Activated CD8-positive, alpha-beta memory T cell treated with anti-CD3 and anti-CD28 coated beads, Interleukin-2, amount 50 U/mL, for 24 hours (primary cell): ENCODE measurements around the gene KISS1R.
"Not testable (repeated sequence)": the region's sequence is repeated elsewhere in the genome, so short reads cannot be mapped to it uniquely, and the experiment has no call there.

Source experiments
- DNase-seq: peaks from one replicate; pipeline ENCODE4 v3.0.0-alpha.2; 2020; ENCODE audit errors: extremely low read depth

Gene KISS1R

DNA sequence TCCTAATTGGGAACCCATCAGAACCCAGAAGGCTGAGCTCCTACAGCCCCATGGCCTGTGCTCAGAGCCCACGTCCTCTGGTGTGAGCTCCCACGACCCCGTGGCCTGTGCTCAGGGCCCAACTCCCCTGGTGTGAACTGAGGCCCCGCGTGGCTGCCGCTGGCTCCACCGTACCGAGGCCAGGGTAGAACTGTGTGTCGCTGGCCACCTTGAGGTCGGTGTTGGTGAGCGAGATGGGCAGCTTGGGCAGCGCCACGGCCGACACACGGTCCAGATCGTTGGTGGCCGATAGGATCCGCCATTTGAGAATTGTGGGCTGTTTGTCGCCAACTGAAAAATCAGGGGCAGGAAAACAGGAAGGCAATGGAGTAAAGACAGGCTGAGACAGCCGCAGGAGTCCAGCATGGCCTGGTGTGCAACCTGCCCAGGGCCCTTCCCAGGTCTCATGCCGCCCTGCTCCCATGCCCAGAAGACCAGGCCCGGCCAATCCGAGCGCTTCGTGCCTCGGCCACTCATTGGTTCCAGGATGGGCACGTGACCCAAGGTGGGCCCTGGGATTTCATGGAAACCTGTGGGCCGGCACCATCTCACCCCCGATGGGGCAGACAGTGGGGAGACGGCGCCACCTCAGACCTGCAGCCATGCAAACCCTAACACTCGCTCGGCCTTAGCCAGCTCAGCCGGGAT is 35.6 kb upstream of the KISS1R start:
- no peak for DNase-seq

DNA sequence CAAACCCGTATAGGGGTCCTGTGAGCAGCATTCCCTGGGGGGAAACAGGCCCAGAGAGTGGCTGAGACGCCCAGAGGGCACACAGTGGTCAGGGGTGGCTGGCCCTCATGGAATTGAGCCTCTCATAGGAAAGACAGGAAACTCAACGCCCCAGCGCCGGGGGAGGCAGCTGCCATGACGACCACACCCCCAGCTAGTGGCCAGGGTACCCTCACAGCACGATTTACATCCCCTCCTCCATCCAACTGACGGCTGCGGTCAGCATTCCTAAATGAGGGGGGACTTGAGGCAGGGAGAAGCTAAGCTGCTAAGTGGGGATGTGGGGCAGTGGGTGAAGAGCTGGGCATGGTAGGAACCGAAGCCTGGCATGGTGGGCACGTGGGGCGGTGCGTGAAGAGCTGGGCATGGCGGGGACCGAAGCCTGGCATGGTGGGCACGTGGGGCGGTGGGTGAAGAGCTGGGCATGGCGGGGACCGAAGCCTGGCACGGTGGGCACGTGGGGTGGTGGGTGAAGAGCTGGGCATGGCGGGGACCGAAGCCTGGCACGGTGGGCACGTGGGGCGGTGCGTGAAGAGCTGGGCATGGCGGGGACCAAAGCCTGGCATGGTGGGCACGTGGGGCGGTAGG is 34.1 kb upstream of the KISS1R start:
- DNase-seq: no peak

DNA sequence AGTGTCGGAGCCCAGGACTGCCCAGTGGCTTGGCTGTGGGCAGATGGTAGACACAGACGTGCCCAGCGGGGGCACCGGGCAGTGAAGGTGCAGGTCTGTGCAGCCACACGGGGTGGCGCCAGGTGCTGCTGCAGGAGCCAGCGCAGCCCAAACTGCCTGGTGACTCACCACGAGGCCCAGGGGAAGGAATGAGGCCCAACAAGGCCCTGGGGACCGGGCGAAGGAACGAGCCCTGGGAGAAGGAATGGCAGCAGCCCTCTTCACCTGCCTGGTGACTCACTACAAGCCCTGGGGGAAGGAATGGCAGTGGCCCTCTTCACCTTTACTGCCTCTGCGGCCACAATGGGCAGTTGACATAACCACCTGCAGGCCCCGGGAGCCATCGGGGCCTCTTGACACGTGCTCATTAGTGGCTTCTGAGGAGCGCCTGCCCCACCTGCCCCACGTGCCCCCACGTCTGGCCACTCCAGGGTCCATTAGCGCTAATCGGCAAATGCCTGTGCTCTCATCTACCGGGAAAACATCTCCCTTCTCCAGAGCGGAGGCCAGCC is 33.4 kb upstream of the KISS1R start:
- DNase-seq: no peak

DNA sequence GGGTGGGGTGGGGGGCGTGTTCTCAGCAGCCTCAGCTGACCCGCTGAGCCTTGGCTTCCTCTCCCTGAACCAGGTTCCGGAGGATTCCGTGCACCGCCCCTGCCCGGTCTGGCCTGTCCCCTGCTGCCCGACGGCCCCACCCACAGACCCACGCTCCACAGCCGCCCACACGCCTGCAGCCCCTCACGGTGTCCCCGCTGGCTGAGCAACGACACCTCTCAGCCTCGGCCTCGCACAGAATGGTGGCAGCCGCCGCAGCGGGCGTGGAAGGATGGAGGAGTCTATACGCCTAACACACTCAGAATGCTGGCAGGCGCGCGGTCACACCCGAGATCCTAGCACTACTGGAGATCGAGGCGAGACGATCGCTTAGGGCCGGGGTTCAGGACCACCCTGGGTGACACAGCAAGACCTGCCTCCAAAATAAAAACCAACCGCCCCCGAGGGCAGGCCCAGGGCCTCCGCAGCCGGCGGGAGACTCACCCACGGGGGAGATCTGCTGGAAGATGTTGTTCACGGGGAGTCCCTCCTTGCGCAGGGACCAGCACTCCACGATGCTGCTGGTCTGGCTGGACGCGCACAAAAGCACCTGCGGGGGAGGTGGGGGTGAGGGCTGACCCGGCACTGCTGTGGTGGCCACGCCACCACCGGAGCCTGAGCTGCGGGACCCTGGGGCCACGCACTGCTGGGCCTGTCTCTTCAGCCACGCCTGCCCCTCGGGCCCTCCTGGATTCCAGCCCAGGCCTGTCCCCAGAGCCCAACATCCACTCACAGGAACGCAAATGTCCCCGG is 32.5 kb upstream of the KISS1R start:
- no peak for DNase-seq

DNA sequence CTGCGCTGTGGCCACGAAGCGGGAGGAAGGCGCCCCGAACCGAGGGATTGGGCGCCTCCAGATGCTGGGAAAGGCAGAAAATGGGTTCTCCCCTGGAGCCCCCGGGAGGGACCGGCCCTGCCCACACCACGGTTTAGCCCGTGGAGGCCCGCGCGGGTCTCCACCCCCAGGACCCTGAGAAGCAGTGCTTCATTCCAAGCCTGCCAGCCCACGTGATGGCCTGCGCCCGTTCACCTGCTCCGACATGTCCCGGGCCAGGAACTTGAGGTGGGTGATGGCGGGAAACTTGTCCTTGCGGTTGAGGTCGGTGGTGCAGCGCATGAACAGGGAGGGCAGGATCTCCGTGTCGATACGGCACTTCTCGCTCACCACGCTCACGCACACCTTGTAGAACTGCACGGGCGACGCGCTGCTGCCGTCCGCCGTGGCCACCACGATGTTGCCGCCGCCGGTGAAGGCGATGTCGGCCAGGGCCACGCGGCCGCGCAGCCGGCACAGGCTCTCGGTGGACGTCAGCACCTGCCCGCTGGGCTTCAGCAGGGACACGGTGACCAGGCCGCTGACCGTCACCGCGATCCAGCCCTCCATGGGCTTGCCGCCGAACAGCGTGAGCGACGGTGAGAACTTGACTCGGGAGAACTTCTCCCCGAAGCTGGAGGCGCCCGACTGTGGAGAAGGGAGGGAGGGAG is 31.5 kb upstream of the KISS1R start:
- no peak for DNase-seq

DNA sequence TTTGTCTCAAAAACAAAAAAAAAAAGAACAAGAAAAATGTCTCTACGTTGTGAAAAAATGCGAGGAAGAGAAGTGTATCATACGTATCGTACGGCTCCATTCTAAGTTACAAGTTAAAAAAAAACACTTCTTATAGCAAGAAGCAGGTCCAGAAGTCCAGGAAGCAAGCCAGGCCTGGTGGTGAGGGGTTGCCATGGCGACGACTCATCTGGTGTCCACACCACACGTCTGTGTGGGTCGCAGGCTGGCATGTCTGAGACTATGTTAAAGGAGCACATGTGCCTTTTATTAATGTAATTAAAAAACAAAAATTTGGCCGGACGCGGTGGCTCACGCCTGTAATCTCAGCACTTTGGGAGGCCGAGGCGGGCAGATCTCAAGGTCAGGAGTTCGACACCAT is 30.1 kb upstream of the KISS1R start:
- DNase-seq: no peak

DNA sequence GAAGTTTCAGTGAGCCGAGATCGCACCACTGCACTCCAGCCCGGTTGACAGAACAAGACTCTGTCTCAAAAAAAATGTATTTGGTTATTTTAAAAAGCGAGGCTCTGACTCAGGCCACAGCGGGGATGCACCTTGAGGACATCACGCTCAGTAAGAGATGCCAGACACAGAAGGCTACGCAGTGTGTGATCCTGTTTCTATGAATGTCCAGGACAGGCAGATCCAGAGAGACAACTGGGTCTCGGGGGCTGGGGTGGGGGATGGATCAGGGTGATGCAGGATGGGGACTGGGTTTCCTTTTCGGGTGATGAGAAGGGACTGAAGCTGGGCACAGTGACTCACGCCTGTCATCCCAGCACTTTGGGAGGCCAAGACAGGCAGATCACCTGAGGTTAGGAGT is 29.5 kb upstream of the KISS1R start:
- DNase-seq: no peak

DNA sequence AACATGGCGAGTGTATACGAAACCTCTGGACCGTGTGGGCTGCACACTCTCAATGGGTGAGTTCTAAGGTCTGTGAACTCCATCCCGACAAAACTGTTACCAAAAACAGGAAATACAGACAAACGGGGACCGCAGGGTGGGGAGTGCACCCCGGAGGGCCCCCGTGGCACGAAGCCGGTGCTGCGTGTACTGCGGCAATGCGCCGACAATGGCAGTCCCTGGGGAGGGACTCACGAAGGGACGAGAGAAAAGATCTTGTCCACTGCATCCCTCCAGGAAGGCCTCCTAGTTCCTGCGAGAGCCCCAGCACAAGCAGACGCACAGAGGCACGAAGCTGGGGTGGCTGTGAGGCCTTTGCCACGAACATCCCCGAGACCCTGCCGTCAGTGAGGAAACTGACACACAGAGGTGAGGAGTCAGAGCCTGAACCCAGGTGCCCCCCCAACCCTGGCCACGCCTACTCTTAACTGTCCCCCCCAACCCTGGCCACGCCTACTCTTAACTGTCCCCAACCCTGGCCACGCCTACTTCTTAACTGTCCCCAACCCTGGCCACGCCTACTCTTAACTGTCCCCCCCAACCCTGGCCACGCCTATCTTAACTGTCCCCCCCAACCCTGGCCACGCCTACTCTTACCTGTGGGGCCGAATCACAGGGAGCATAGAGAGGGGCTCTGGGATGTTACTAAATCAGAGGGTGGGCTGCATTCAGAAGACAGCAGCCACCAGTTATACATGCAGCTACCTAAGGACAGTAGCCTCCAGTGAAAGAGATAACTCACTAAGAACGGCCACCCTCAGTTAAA is 28.4 kb upstream of the KISS1R start:
- no peak for DNase-seq

DNA sequence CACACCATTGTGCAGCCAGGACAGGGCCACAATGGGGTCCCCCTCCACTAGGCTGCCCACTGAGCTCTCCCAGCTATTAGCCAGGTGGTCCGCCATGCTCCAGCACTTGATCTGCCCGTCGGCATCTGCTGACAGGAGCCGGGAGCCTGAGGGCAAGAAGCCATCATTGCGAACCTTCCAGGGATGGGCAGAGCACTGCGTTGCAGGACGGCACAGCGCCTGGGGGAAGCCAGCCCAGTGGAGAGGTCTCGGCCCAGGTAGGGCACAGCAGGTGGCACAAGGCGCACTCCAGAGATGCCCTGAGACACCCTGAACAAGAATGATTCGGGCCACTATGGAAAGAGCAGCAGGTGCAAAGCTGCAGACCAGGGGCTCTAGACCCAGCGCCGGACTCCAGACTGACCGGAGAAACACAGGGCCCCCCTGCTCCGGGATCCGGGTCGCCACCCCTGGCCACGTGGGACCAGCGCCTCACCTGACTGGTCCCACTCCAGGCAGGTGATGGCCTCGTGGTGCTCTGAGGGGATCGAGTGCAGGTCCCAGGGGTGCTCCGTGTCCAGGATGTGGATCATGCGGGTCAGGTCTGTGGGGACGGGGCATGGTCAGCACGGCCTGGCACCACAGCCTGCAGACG is 27.4 kb upstream of the KISS1R start:
- DNase-seq: no peak

DNA sequence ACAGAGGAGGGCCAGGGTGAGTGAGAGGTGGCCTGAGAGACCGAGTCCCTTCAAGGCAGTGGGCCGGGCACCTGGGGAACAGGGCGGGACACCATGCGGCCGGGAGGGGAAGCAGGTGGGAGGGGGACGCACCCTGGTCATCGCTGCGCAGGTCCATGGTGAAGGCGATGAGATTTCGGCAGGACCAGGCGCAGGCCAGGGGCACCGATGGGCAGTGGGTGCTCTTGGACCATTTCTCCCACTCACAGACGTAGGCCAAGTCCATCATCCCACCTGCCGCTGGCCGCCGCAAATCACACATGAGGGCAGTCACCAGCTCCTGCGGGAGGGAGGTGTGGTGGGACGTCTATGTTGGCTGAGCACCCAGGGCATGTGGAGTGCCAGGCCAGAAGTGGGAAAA is 26.3 kb upstream of the KISS1R start:
- no peak for DNase-seq

DNA sequence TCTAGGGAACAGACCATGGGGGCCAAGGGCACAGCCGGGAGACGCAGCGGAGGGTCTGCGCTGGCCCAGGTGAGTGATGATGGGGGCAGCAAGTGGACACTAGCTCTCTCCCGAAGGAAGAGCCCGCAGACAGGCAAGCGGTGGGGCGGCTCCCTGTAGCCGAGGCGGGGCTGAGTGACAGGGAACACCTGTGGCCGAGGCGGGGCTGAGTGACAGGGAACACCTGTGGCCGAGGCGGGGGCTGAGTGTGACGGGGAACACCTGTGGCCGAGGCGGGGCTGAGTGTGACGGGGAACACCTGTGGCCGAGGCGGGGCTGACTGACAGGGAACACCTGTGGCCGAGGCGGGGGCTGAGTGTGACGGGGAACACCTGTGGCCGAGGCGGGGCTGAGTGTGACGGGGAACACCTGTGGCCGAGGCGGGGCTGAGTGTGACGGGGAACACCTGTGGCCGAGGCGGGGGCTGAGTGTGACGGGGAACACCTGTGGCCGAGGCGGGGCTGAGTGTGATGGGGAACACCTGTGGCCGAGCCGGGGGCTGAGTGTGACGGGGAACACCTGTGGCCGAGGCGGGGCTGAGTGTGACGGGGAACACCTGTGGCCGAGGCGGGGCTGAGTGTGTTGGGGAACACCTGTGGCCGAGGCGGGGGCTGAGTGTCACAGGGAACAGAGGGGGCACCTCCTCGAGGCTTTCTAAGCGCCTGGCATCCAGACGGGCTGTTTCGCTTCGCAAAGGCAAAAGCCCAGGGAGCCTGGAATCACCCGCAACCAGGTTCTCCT is 25.5 kb upstream of the KISS1R start:
- DNase-seq: not testable (repeated sequence)

DNA sequence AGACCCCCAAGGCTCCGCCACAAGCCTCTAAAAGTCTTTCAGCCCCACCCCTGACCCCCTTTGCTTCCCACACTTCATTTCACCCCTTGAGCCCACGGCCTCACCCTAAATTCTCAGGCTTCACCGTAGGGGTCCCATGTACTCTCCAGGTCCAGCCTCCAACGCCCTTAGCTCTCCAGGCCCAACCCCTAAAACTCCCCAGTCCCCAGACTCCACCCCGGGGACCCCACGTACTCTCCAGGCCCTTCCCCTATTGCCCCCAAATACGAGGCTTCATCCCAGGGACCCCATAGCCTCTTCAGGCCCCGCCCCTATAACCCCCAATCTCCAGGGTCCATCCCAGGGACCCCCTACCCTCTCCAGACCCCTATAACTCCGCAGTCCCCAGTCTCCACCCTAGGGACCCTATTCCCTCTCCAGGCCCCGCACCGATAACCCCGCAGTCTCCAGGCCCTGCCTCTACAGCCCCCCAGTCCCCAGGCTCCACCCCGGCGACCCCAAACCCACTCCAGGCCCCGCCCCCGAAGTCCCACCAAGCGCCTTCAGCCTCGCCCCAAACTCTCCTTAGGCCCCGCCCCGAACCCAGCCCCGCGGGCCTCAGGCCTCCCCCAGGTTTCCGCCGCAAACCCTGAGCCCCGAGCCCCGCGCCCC is 24.8 kb upstream of the KISS1R start:
- DNase-seq: no peak

DNA sequence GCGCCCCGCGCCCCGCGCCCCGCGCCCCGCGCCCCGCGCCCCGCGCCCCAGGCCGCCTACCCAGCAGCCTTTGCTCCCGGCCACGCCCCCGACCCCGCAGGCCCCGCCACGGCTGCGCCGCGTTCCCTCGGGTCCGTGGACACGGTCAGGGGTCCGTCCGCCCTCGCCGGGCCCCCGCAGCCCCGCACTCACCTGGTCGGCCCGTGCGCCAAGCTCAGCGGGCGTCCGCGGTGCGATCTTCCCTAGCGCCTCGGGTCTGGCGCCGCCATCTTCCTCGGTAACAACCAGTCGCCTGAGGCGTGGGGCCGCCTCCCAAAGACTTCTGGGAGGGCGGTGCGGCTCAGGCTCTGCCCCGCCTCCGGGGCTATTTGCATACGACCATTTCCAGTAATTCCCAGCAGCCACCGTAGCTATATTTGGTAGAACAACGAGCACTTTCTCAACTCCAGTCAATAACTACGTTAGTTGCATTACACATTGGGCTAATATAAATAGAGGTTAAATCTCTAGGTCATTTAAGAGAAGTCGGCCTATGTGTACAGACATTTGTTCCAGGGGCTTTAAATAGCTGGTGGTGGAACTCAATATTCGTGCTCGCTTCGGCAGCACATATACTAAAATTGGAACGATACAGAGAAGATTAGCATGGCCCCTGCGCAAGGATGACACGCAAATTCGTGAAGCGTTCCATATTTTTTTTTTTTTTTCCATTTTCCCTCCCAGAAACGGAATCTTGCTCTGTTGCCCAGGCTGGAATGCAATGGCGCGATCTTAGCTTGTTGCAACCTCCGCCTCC is 24.0 kb upstream of the KISS1R start, which contains the start of the genes MED16 and RNU6-9:
Gene MED16, minus strand, starts transcription at position 294 of the 796 bp plus-strand sequence. CDS start 2,056 bp downstream, outside the sequence.
Gene RNU6-9, plus strand, starts transcription at position 591 of the 796 bp plus-strand sequence.
- peak; percentile 67 for DNase-seq

DNA sequence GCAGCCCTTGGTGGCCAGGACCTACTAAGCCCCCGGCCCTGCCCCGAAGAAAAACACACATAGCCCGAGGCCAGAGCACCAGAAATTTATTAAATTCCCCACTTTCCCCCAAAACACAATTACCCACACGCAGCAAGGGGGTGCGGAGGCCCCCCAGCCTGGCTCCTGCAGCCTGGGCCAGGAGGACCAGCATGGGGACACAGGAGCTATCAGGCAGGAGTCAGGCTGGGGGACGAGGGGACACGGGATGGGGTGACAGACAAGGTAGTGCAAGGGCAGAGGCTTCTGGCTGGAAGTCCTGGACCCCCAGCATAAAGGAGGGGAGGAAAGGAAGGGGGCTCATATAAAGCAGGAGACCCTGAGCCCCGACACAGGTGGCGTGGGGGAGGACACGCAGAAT is 20.7 kb upstream of the KISS1R start:
- no peak for DNase-seq

DNA sequence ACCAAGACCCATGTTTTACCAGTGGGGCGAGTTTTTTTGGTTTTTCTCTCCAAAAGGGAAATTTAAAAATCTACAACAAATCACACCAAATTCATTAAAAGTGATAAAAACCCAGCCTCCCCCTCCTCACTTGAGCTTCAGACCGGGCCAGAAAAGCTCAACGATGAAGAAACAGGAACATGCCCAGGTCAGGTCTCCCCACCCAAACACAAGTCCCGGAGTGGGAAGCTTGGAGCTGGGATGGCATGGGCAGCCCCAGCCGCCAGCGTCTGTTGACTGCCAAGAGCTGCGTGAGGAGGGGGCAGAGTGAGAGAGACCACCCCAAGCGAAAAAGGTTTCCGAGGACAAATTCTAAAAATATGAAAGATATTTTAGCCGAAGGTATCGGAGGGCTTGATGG is 20.1 kb upstream of the KISS1R start:
- no peak for DNase-seq

DNA sequence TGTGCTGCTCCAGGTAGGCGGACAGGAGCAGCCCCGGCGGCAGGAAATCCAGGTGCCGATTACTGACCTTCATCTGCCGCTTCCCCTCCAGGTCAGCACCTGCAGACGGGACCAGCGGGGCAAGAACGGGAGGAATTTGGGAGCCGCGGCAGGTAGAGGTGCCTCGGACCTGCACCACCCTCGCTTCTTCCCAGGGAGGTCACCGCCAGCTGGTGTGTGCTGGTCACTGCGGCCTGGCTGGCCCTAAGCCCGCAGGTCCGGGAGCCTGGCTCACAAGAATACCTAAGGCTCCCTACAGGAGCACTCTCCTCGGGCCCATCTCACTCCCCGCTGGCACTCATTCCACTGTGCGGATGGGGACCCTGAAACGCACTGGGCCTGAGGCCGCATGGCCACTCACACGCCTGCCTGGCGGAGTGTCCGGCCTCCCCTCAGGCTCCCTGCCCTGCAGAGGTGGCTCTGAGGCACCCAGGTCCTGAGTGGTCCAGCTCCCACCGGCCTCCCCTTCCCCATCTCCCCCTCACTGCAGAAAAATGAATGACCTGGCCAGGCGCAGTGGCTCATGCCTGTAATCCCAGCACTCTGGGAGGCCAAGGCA is 19.6 kb upstream of the KISS1R start:
- no peak for DNase-seq

DNA sequence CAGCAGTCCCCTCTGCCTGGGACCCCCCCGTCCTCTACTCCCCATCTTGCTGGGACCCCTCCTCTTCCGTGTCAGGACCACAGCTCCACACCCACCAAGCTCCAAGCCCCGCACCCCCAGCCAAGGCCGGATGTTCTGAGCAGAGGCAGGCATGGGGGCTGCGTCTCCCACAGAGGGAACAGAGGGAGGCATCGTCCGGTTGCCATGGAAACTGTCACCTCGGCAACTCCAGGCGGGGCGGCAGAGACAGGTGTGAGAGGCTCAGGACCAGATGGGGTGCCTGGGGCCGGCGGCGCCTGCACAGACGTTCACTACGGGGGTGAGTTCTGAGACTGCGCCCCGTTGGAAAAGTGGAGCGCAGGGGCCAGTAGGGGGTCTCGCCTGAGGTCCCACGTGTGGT is 18.5 kb upstream of the KISS1R start:
- DNase-seq: no peak
